A549 (cell line): ENCODE data around the gene CFL1. TPM values are rescaled to one million over a fixed set of nuclear protein-coding genes. Genes with fewer than 3 reads are reported as not detected.

ENCODE experiments used
- ATAC-seq, 2 experiments: fragments of 200-7000 bp in 1 of 2; fragments of >200 bp in 1 of 2; cut with Nextera tagmentation in 1 of 2; cut with Tn5 transposase in 1 of 2; 3 replicates each; pipeline versions ENCODE4 v1.8.0 to v1.9.1; 2018 to 2020; ENCODE audit warnings: mild to moderate bottlenecking in 1 of 2, moderate library complexity in 1 of 2
- CTCF ChIA-PET: fragments of 300-600 bp; sonication (Branson Sonifier 250); formaldehyde crosslinking; extraction: SDS; loops from one replicate; lab custom pipeline; 2021; ENCODE audit warnings: antibody characterized with exemption, inconsistent platforms; lab: Yijun Ruan, JAX
- POLR2A ChIA-PET: fragments of 350-600 bp; formaldehyde crosslinking; extraction: SDS; loops from one replicate; lab custom pipeline; 2021; ENCODE audit warnings: antibody characterized with exemption, inconsistent platforms; lab: Yijun Ruan, JAX
- DNase-seq, 2 experiments: peaks; one replicate each; pipeline versions ENCODE4 v3.0.0 to v3.0.0-alpha.2; 2011 to 2016; ENCODE audit warnings: low read depth in 1 of 2, low spot score in 1 of 2
- FAIRE-seq: peaks from 2 replicates; lab custom pipeline; 2011; peaks lifted over from hg19 to GRCh38; lab: Jason Lieb, UNC
- H3K27ac ChIP-seq, 2 experiments: fragments of >200 bp; sonication (Bioruptor Twin); formaldehyde crosslinking; 3 replicates each; pipeline ENCODE4 v1.5.1; 2016 to 2017
- H3K4me1 ChIP-seq: fragments of >200 bp; sonication (Bioruptor Twin); formaldehyde crosslinking; 3 replicates; pipeline ENCODE4 v1.6.1; 2016
- H3K4me2 ChIP-seq: fragments of >200 bp; sonication (Bioruptor Twin); formaldehyde crosslinking; 3 replicates; pipeline ENCODE4 v1.6.1; 2016
- H3K4me3 ChIP-seq: fragments of >200 bp; sonication (Bioruptor Twin); formaldehyde crosslinking; 3 replicates; pipeline ENCODE4 v1.5.1; 2016
- H3K9me3 ChIP-seq: fragments of >200 bp; sonication (Bioruptor Twin); formaldehyde crosslinking; 3 replicates; pipeline ENCODE4 v1.6.1; 2016
- ATOH8 ChIP-seq: fragments of 250-450 bp; sonication (Bioruptor Pico); IDR thresholded peaks from 2 replicates; pipeline ENCODE4 v1.5.0; 2020; ENCODE audit warnings: low read depth, mild to moderate bottlenecking, moderate library complexity
- BCL3 ChIP-seq: fragments of >200 bp; sonication (Bioruptor Twin); formaldehyde crosslinking; IDR thresholded peaks from 3 replicates; pipeline ENCODE4 v1.6.1; 2016
- CBX2 ChIP-seq: fragments of 200-600 bp; sonication (generic); IDR thresholded peaks from 2 replicates; pipeline ENCODE4 v1.6.1; 2016; ENCODE audit warnings: low read depth, mild to moderate bottlenecking, borderline replicate concordance
- CEBPB ChIP-seq, 2 experiments: fragments of >200 bp in 1 of 2; sonication (Bioruptor Twin) in 1 of 2; formaldehyde crosslinking in 1 of 2; IDR thresholded peaks; 2 replicates each; pipeline ENCODE4 v1.6.1; 2012 to 2016
- CHD2 ChIP-seq: fragments of 150-350 bp; IDR thresholded peaks from 2 replicates; pipeline ENCODE4 v1.6.1; 2014; ENCODE audit warnings: low read length; ENCODE audit not compliant: partially characterized antibody
- E2F6 ChIP-seq: IDR thresholded peaks from 2 replicates; pipeline ENCODE4 v1.6.1; 2012; ENCODE audit warnings: low read depth, borderline replicate concordance
- ELK1 ChIP-seq: fragments of 150-350 bp; IDR thresholded peaks from 2 replicates; pipeline ENCODE4 v1.6.1; 2014; ENCODE audit warnings: low read depth, mild to moderate bottlenecking, low read length
- FOXS1 ChIP-seq: fragments of 250-450 bp; sonication (Bioruptor Pico); IDR thresholded peaks from 2 replicates; pipeline ENCODE4 v1.5.0; 2020; ENCODE audit warnings: mild to moderate bottlenecking, moderate library complexity
- HOXB5 ChIP-seq: fragments of 250-450 bp; sonication (Bioruptor Pico); IDR thresholded peaks from 2 replicates; pipeline ENCODE4 v1.5.0; 2020; ENCODE audit warnings: mild to moderate bottlenecking, moderate library complexity
- JUNB ChIP-seq: fragments of >200 bp; sonication (Bioruptor Twin); formaldehyde crosslinking; IDR thresholded peaks from 2 replicates; pipeline ENCODE4 v1.6.1; 2016
- KDM1A ChIP-seq: fragments of 200-600 bp; sonication (generic); IDR thresholded peaks from 2 replicates; pipeline ENCODE4 v1.6.1; 2016; ENCODE audit warnings: low read depth, mild to moderate bottlenecking
- KDM5A ChIP-seq: fragments of 200-600 bp; sonication (generic); IDR thresholded peaks from 2 replicates; pipeline ENCODE4 v1.6.1; 2016; ENCODE audit warnings: antibody characterized with exemption, mild to moderate bottlenecking
- MAX ChIP-seq: IDR thresholded peaks from 2 replicates; pipeline ENCODE4 v1.6.1; 2012
- MAZ ChIP-seq: fragments of 150-350 bp; IDR thresholded peaks from 2 replicates; pipeline ENCODE4 v1.6.1; 2014; ENCODE audit warnings: antibody characterized with exemption, low read depth, low read length, borderline replicate concordance
- NFE2L2 ChIP-seq: fragments of 150-350 bp; conservative IDR thresholded peaks from 2 replicates; pipeline ENCODE4 v1.6.1; 2014; ENCODE audit warnings: low read length
- NR3C1 ChIP-seq: fragments of >200 bp; sonication (Bioruptor Twin); formaldehyde crosslinking; IDR thresholded peaks from 3 replicates; pipeline ENCODE4 v1.6.1; 2017
- PHF8 ChIP-seq: fragments of 200-600 bp; sonication (generic); IDR thresholded peaks from 2 replicates; pipeline ENCODE4 v1.6.1; 2016; ENCODE audit warnings: low read depth, mild to moderate bottlenecking, antibody characterized with exemption, moderate library complexity, borderline replicate concordance
- POLR2A ChIP-seq: IDR thresholded peaks from 2 replicates; pipeline ENCODE4 v1.6.1; 2012; ENCODE audit warnings: mild to moderate bottlenecking, low read length
- POLR2AphosphoS2 ChIP-seq: conservative IDR thresholded peaks from 2 replicates; pipeline ENCODE4 v1.6.1; 2012; ENCODE audit warnings: low read length, improper control_type of control experiment, inconsistent platforms
- RFX5 ChIP-seq: fragments of 450-650 bp; IDR thresholded peaks from 2 replicates; pipeline ENCODE4 v1.7.1; 2014; ENCODE audit warnings: antibody characterized with exemption, mild to moderate bottlenecking, moderate library complexity
- RNF2 ChIP-seq: fragments of 200-600 bp; sonication (generic); IDR thresholded peaks from 2 replicates; pipeline ENCODE4 v1.6.1; 2016; ENCODE audit warnings: low read depth, mild to moderate bottlenecking, antibody characterized with exemption, moderate library complexity, borderline replicate concordance
- SMC3 ChIP-seq: fragments of >200 bp; sonication (Bioruptor Twin); formaldehyde crosslinking; IDR thresholded peaks from 3 replicates; pipeline ENCODE4 v1.6.1; 2018; ENCODE audit warnings: inconsistent platforms
- TFCP2L1 ChIP-seq: fragments of 250-450 bp; sonication (Bioruptor Pico); IDR thresholded peaks from 2 replicates; pipeline ENCODE4 v1.5.0; 2021; ENCODE audit warnings: mild to moderate bottlenecking
- ZC3H11A ChIP-seq: fragments of 450-650 bp; IDR thresholded peaks from 2 replicates; pipeline ENCODE4 v1.6.1; 2014; ENCODE audit warnings: antibody characterized with exemption, mild to moderate bottlenecking
- ZFP36 ChIP-seq: fragments of 450-650 bp; IDR thresholded peaks from 2 replicates; pipeline ENCODE4 v1.6.1; 2014; ENCODE audit warnings: borderline replicate concordance; ENCODE audit not compliant: partially characterized antibody
- ZNF302 ChIP-seq: fragments of 250-450 bp; sonication (Bioruptor Pico); IDR thresholded peaks from 2 replicates; pipeline ENCODE4 v1.9.0; 2021; ENCODE audit warnings: inconsistent platforms, mild to moderate bottlenecking, moderate library complexity
- WGBS: methylation state at CpG from one replicate; pipeline ENCODE4 v1.1.6; 2017; ENCODE audit errors: missing lambda C conversion rate; 5-methylcytosine and 5-hydroxymethylcytosine counted together
- polyA plus RNA-seq, 4 experiments: library from polyadenylated mRNA; depleted of rRNA in 3 of 4; stranded (reverse); fragments of >200 nt; fragmentation: RNase III in 1 of 4; extraction: RNeasy Plus Mini Kit Qiagen cat#74134 plus additional on column Dnase treatment in 1 of 4; gene quantifications; 2 replicates in 3 of 4; 3 replicates in 1 of 4; pipeline ENCODE4 v1.2.3, GENCODE V29; 2011 to 2017

CFL1 gene
- polyA plus RNA-seq, 2 of the 4 experiments (the other 2 are of a cell fraction): 1,591 to 1,780 TPM

GRCh38 chr11:65826984-65827735 is 30.8 kb downstream of the CFL1 start:
- no peak overlapping the region for H3K4me3 ChIP-seq
- H3K4me2 ChIP-seq: no peak overlapping the region
- ChIA-PET POLR2A (interaction anchor here (0.5 to 0.7 kb wide), 2 partner anchors 31 to 174 kb away, joined by 3 to 4 read pairs; no protein-coding TSS in a partner anchor), CTCF (interaction anchor here (0.5 to 3.9 kb wide), 11 partner anchors 9 to 194 kb away, joined by 3 to 25 read pairs (median 6); partner anchors contain the start of genes KAT5 and MUS81)
- H3K4me1 ChIP-seq: no peaks in the 10 kb centered on the region
- no peak overlapping the region for H3K27ac ChIP-seq
- H3K9me3 ChIP-seq: no peaks in the 10 kb centered on the region
- TF ChIP-seq TFCP2L1 (CRISPR knock-in tag) (no peak), NFE2L2 (no peak), JUNB (no peak), E2F6 (no peak), KDM1A (no peak), MAX (no peak), ZNF302 (CRISPR knock-in tag) (no peak), NR3C1 (no peak), CHD2 (no peak), HOXB5 (CRISPR knock-in tag) (no peak)
- WGBS: 74% methylated on average over 8 of the region's 8 CpGs
- FAIRE-seq (no peak), DNase-seq (no peak), ATAC-seq (no peak)

GRCh38 chr11:65822776-65823528 is 35.0 kb downstream of the CFL1 start:
- ChIA-PET POLR2A (interaction anchor here (1.0 to 2.2 kb wide), 2 partner anchors 35 to 111 kb away, joined by 5 to 8 read pairs; partner anchors contain the start of genes CFL1 and KAT5), CTCF (interaction anchor here (0.6 to 14.1 kb wide), 7 partner anchors 16 to 200 kb away, joined by 3 to 222 read pairs (median 4); partner anchors contain the start of genes KAT5, MUS81 and RELA)
- no peaks in the 10 kb centered on the region for H3K9me3 ChIP-seq
- no peak for ATAC-seq
- 62% methylated on average over 15 of the region's 15 CpGs for WGBS
- H3K27ac ChIP-seq: no peak overlapping the region
- no peak overlapping the region for H3K4me3 ChIP-seq
- FAIRE-seq: no peak
- no peak overlapping the region for H3K4me2 ChIP-seq
- no peak for TF ChIP-seq ZNF302 (CRISPR knock-in tag)
- no peak for TF ChIP-seq HOXB5 (CRISPR knock-in tag)
- TF ChIP-seq KDM5A: no peak
- no peak for TF ChIP-seq FOXS1 (CRISPR knock-in tag)
- no peak for TF ChIP-seq POLR2AphosphoS2
- no peak for TF ChIP-seq ATOH8 (CRISPR knock-in tag)
- no peak for TF ChIP-seq RFX5
- TF ChIP-seq PHF8: no peak
- no peak for TF ChIP-seq RNF2
- no peak for TF ChIP-seq SMC3
- no peak for TF ChIP-seq CEBPB (IDR thresholded peaks at IDR 0.05)
- no peak for TF ChIP-seq ZFP36
- no peak for TF ChIP-seq MAZ
- no peak for TF ChIP-seq CBX2
- no peak for TF ChIP-seq MAX
- no peak for TF ChIP-seq ELK1
- no peak for TF ChIP-seq BCL3
- TF ChIP-seq POLR2A: no peak
- TF ChIP-seq NFE2L2: no peak
- TF ChIP-seq ZC3H11A: no peak
- H3K4me1 ChIP-seq: no peaks in the 10 kb centered on the region
- DNase-seq: no peak
